GM12892 (cell line): ENCODE measurements around the gene CATSPERB.

Experiments used
- POLR2A ChIP-seq: IDR thresholded peaks from 2 replicates; pipeline ENCODE4 v1.6.1; 2011; ENCODE audit warnings: low read depth, low read length, control low read depth
- POLR2AphosphoS5 ChIP-seq: IDR thresholded peaks from 2 replicates; pipeline ENCODE4 v1.6.1; 2011; ENCODE audit warnings: low read depth, low read length, control low read depth

DNA sequence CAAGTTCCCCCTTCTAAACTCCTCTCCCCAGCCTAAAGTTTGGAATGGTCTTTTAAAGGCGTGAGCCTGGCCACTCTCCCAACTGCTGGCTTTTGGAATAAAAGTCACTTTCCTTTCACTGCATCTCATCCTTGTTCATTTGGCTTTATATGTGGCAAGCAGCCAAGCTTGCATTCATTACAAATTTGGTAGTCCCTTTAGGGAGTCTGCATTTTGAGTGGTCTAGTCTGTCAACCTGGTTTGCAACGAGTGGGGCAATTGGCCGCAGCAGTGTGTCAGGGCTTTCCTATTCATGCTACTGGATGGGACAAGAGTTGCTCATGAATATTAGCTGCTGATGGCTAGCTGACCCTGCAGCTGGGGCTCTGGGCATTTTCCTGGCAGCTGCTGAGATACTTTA lies 57.0 kb downstream of the CATSPERB start:
- TF ChIP-seq POLR2AphosphoS5 (no peak), POLR2A (no peak)
